Lower lobe of right lung (tissue), 2 donors: ENCODE measurements around the gene ETFB. TPM values are rescaled to one million over a fixed set of nuclear protein-coding genes. Genes with fewer than 3 reads are reported as not detected.

Source experiments
- ATAC-seq, 2 donors: fragments of 200-7000 bp; cut with Tn5 transposase; one replicate each; pipeline ENCODE4 v1.9.1; 2020 to 2022; ENCODE audit warnings: mild to moderate bottlenecking in 2 of 2, moderate library complexity in 2 of 2
- DNase-seq: peaks from one replicate; pipeline ENCODE4 v3.0.0-alpha.2; 2020
- H3K27ac ChIP-seq: fragments of 200-600 bp; one replicate; pipeline ENCODE4 v1.8.0; 2022
- H3K27me3 ChIP-seq: fragments of 200-600 bp; one replicate; pipeline ENCODE4 v1.8.0; 2022; ENCODE audit warnings: low read depth
- H3K36me3 ChIP-seq: fragments of 200-600 bp; one replicate; pipeline ENCODE4 v1.8.0; 2022; ENCODE audit warnings: mild to moderate bottlenecking
- H3K4me1 ChIP-seq: fragments of 200-600 bp; one replicate; pipeline ENCODE4 v1.8.0; 2022
- H3K4me3 ChIP-seq: fragments of 200-600 bp; one replicate; pipeline ENCODE4 v1.8.0; 2022; ENCODE audit warnings: mild to moderate bottlenecking
- H3K9me3 ChIP-seq: fragments of 200-600 bp; one replicate; pipeline ENCODE4 v1.8.0; 2022
- CTCF ChIP-seq: fragments of 200-600 bp; IDR thresholded peaks from one replicate; pipeline ENCODE4 v1.8.0; 2022; ENCODE audit warnings: antibody characterized with exemption, mild to moderate bottlenecking
- intact Hi-C: fragments of 100-400 bp; cut with DNase I; formaldehyde crosslinking; loops from one replicate; pipeline ENCODE4 v1.11.0; 2022
- total RNA-seq: library from RNA; stranded (reverse); fragmentation: NEBNext Ultra II Directional; extraction: Animal tissue kit (Norgen Biotek cat#: 25700); gene quantifications from one replicate; pipeline ENCODE4 v1.2.1, GENCODE V29; 2021
- donor health status: DM: no; HTN: yes; CAD: no; lungs with severe emphysema.

Gene ETFB
- total RNA-seq, 1 donor from 2014 or later, result 59.8 TPM

- Histone ChIP-seq H3K4me1 (no peaks in the 10 kb centered on the region), H3K27ac (no peak overlapping the region), H3K4me3 (no peak overlapping the region), H3K27me3 (peaks cover 7% of the 10 kb centered on the region), H3K9me3 (no peaks in the 10 kb centered on the region), H3K36me3 (no peaks in the 10 kb centered on the region)
- ATAC-seq (no peak), DNase-seq (no peak)
- no peak for TF ChIP-seq CTCF
- intact Hi-C loops, result no loop called here
Measured at GRCh38 chr19:51318687-51319648, 47.2 kb downstream of the ETFB start.

DNA sequence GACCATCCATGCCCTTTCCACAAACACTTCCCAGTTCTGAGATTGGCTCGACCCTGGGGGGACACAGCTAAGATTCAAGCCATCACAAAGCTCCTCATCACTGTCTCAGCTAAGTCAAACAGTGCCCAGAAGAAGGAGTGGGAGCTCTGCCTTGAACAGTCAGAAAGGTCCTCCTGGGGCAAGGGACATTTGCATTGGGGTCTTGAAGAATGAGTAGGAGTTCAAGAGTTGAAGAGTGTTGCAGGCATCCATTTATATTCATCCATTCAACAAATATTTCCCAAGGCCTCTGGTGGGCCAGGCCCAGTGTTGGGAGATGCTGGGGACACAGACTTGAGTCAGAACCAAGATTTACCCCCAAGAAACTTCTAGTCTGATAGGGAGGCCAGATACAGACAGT lies 48.2 kb downstream of the ETFB start:
- TF ChIP-seq CTCF, result no peak
- Histone ChIP-seq H3K4me1 (no peaks in the 10 kb centered on the region), H3K36me3 (no peaks in the 10 kb centered on the region), H3K4me3 (no peak overlapping the region), H3K9me3 (no peaks in the 10 kb centered on the region), H3K27me3 (no peaks in the 10 kb centered on the region), H3K27ac (no peak overlapping the region)
- intact Hi-C loops, result no loop called here
- ATAC-seq, result no peak
- no peak for DNase-seq

DNA sequence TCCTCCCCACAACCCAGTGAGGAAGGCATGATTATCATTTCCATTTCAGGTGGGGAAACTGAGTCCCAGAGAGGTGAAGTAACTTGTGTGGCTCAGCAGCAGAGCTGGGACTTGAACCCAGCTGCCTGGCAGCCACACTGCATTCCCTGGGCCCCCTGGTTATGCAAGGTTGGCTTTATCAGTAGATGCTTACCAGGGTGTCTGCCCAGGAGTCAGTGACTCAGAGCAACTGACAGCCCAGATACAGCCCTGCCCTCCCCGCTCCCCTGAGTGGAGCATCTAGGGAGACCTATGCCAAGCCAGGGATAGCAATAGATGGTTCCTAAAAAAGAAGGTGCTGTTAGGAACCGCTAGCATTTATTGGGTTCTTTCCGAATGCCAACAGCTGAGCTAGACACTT lies 48.8 kb downstream of the ETFB start:
- Histone ChIP-seq H3K27ac (no peak overlapping the region), H3K4me3 (no peak overlapping the region), H3K36me3 (no peaks in the 10 kb centered on the region), H3K27me3 (peaks cover 5% of the 10 kb centered on the region), H3K4me1 (no peaks in the 10 kb centered on the region), H3K9me3 (no peaks in the 10 kb centered on the region)
- no peak for TF ChIP-seq CTCF
- ATAC-seq (no peak), DNase-seq (no peak)
- intact Hi-C loops, result no loop called here

GRCh38 chr19:51316688-51317087 lies 49.5 kb downstream of the ETFB start:
- H3K4me1 ChIP-seq, result no peaks in the 10 kb centered on the region
- no peak overlapping the region for H3K4me3 ChIP-seq
- ATAC-seq (no peak), DNase-seq (no peak)
- H3K27ac ChIP-seq, result no peak overlapping the region
- no peaks in the 10 kb centered on the region for H3K36me3 ChIP-seq
- TF ChIP-seq CTCF, result no peak
- H3K9me3 ChIP-seq, result no peaks in the 10 kb centered on the region
- intact Hi-C loops, result no loop called here
- H3K27me3 ChIP-seq, result peaks cover 11% of the 10 kb centered on the region

GRCh38 chr19:51311351-51312257 lies 54.6 kb downstream of the ETFB start, which contains the start of gene IGLON5:
Gene IGLON5, plus strand, starts transcription at chr19:51311644. Its CDS starts 204 bp downstream, at chr19:51311848.
- no peak for ATAC-seq
- no peak within 1 kb of the TSS for H3K4me3 ChIP-seq
- H3K9me3 ChIP-seq, result peaks cover 5% of the 10 kb centered on the region
- H3K27ac ChIP-seq, result no peak within 1 kb of the TSS
- no peaks in the 10 kb centered on the region for H3K4me1 ChIP-seq
- no peak for DNase-seq
- no peak for TF ChIP-seq CTCF
- H3K27me3 ChIP-seq, result peaks cover 30% of the 10 kb centered on the region
- H3K36me3 ChIP-seq, result no peaks in the 10 kb centered on the region
- intact Hi-C loops, result no loop called here
